GM21737 (cell line): ENCODE measurements around the gene PDCD2L.
"Not testable (repeated sequence)": the region's sequence is repeated elsewhere in the genome, so short reads cannot be mapped to it uniquely, and the experiment has no call there.

Experiments used
- ATAC-seq: cut with Tn5 transposase; IDR thresholded peaks from one replicate; pipeline ENCODE4 v1.9.1; 2021; ENCODE audit warnings: mild to moderate bottlenecking, moderate library complexity; ENCODE audit not compliant: unreplicated experiment

Gene PDCD2L, protein sequence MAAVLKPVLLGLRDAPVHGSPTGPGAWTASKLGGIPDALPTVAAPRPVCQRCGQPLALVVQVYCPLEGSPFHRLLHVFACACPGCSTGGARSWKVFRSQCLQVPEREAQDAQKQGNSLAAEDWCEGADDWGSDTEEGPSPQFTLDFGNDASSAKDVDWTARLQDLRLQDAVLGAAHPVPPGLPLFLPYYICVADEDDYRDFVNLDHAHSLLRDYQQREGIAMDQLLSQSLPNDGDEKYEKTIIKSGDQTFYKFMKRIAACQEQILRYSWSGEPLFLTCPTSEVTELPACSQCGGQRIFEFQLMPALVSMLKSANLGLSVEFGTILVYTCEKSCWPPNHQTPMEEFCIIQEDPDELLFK

DNA sequence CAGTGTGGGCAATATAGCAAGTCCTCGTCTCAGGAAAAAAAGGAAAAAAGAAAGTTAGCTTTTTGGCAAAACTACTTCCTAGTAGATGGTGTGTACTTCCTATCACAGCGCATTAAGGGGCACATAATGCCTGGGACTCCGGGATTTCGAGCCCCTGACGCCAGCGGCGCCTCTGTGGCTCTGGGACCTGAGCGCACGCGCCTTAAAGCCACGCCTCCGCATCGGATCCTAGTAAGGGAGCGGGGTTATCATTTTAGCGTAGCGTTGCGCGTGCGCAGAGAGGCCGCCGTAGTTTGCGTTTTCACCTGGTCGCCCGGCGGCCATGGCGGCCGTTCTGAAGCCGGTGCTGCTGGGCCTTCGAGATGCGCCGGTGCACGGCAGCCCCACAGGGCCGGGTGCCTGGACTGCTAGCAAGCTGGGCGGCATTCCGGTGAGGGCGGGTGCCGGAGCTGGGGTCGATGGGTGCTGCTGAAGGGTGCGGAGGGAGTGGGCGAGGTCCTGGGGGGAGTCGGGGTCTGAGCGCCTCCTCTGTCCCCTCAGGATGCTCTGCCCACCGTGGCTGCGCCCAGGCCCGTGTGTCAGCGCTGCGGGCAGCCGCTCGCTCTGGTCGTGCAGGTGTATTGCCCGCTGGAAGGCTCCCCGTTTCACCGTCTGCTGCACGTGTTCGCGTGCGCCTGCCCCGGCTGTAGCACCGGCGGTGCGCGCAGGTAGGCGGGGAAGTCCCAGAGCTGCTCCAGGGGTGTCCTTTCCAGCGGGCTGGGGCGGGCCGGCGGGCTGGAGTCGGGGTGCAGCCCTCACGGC, at the start of gene PDCD2L:
Gene PDCD2L, plus strand, starts transcription at position 291 of the 801 bp plus-strand sequence. Its CDS starts 32 bp downstream, at position 323.
- peak; percentile 75 for ATAC-seq

DNA sequence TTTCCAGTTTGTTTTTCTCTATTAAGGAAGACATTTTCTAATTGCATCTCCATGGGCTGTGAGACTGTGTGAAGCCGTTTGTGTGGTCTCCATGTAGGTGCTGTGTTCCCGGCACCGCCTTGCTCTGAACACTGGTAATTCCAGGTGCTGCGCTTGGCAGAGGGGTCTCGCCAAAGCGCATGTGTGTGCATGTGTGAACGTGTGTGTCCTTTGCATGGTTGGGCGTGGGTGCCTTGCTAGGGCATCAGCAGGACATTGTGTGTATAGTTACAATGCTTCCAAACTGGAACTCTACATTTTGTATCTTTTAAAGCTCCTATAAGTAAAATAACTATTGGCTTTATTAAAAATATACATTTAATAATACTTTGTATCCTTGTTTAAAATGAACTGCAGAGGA, 49.0 kb upstream of the PDCD2L start:
- no peak for ATAC-seq

GRCh38 chr19:34356875-34357274, 47.3 kb upstream of the PDCD2L start:
- no peak for ATAC-seq

GRCh38 chr19:34357431-34357830, 46.8 kb upstream of the PDCD2L start:
- no peak for ATAC-seq

- ATAC-seq: peak; percentile 87
Observed at GRCh38 chr19:34359140-34359953, 44.9 kb upstream of the PDCD2L start.

DNA sequence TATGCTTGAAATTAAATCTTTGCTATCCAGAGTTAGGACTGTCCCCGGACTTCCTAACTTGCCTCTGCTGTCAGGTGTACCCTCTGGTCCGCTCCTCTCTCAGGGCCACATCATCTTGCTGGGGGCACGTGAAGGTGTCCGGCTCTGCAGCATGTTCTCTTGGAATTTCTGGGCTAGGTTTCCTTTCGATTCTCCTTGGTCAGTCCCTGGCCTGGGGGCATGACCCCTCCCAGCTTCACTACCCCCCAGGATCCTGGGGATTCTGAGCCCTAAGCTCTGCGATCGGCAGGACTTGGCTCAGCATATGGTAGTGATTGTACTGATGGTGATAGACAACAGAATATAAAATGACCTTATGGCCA, 44.3 kb upstream of the PDCD2L start:
- no peak for ATAC-seq

DNA sequence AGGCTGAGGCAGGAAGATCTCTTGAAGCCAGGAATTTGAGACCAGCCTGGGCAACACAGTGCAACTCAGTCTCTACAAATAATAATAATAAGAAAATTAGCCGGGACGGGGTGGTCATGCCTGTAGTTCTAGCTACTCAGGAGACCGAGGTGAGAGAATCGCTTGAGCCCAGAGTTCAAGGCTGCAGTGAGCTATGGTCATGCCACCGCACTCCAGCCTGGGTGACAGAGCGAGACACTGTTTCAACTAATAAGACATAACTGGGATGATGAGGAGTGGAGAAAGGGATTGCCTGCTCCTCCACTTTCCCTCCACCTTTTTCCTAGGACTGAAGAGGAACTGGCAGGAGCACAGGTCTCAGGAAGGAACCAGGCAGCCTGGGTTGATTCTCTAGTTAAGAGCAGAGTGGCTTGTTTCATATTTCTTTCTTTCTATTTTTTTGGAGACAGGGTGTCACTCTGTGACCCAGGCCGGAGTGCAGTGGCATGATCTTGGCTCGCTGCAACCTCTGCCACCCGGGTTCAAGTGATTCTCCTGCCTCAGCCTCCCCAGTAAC, 43.8 kb upstream of the PDCD2L start:
- no peak for ATAC-seq

GRCh38 chr19:34362679-34363069, 41.5 kb upstream of the PDCD2L start:
- no peak for ATAC-seq

- ATAC-seq: no peak
Observed at GRCh38 chr19:34363094-34363493, 41.1 kb upstream of the PDCD2L start.

GRCh38 chr19:34363930-34364329, 40.3 kb upstream of the PDCD2L start:
- ATAC-seq: no peak

- no peak for ATAC-seq
Observed at GRCh38 chr19:34364462-34364829, 39.8 kb upstream of the PDCD2L start.

DNA sequence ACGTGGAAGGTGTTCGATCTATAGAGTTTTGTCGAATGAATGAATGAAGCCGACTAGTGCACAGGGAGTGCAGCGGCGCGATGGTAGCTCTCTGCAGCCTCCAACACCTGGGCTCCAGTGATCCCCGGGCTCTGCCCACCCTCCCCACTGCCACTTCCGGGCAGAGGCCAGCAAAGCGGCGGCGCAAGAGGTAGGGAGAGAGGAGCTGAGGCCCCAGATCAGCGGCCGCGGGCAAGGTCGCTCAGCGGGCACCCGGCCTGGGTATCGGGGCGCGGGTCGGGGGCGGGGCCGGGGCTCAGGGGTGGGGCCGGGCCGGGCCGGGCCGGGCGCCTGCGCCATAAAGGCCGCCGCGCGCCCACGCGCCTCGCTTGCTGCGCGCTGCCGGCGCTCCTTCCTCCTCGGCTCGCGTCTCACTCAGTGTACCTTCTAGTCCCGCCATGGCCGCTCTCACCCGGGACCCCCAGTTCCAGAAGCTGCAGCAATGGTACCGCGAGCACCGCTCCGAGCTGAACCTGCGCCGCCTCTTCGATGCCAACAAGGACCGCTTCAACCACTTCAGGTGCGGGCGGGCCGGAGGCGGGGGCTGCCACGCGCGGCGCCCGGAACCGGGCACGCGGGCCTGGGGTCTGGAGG, 39.3 kb upstream of the PDCD2L start, which contains the start of gene GPI:
Gene GPI, plus strand, starts transcription at position 367 of the 633 bp plus-strand sequence. Its CDS starts 71 bp downstream, at position 438.
- peak; percentile 63 for ATAC-seq

DNA sequence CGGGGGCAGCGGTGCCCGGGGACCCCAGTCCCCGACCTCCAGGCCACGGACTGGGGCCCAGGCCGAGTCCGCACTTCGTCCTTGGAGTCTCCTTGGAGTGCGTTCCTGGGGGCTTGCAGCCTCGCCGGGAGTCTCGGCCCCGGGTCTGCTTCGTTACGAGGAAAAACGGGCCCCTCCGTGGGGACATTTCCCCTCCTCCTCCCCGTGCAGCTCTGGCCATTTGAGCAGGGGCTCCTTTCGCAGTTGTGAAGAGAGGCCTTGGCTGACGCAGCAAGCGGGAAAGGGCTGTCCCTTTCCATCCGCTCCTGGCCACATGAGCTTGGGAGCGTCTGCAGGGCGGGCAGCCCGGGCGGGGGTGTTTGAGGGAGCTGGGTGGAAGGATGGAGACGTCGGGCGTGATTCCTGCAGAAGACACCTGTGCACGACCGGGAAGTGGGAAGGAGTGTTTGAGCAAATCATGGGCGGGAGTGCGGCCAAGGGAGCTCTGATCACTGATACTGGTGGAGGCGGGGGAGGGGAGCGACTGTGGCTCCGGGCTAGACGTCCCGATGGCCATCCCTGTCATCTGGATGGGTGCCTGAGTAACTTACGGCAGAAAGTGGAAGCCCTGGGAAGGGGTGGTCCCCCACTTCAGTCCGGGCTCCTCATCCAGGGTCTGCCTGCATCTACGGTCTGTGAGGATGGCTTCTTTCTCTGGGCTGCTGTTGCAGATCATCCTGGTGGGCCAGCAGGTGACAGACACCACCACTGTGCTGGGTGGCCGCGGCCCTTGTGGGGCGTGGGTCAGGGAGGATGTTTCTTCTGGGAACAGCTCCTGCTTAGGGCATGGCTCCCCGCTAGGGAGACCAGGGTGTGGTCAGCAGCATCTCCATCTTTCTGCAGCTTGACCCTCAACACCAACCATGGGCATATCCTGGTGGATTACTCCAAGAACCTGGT, 38.5 kb upstream of the PDCD2L start:
- no peak for ATAC-seq

DNA sequence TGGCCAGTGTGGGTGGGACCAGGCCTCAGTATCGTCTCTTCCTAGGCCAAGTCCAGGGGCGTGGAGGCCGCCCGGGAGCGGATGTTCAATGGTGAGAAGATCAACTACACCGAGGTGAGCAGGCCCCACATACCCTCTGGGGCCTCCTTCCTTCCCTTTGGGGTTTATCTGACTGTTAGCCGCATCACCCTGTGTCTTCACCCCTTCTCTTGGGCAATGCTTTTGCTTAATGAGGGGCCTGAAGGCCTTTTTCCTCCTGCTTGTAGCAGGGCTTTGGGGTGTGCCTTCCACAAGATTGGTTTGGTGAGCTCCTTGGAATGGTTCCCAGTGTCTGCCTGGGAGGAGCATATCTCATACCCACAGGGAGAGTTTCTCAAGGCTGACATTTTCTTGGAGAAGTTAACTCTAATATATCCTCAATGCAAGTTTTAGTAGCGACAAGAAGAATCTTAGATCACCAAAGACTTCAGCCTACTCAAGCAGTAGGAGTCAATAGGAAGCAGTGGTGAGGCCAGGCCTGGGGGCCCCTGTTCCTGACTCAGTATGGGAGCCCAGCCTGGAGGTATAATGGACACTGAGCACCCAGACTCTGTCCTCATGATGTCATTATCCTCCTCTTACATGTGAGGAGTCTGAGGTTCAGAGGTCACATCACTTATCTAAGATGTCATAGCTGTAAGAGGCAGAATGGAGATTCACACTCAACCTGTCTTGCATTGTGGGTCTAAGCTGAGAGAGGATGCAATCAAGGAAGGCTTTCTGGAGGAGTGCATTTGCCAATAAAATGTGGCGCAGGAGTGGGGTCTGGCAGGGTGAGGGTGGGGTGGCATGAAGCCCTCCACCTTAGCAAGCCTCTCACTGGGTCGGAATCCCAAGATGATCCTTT, 37.2 kb upstream of the PDCD2L start:
- ATAC-seq: no peak

DNA sequence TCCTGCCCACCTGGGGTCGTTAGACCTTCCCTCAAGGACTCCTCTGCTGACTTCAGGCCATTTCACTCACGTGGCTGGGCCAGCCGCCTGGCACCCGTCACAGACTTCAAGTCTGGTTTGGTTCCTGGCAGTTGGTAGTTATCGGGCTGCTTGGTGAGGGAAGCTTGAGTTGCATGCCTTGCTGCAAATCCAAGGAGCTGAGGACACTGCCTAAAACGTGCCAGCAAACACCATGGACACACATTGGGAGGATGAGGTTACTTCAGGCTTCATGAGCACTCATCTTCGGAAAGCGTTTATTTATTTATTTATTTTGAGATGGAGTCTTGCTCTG, 36.6 kb upstream of the PDCD2L start:
- no peak for ATAC-seq

GRCh38 chr19:34368338-34368737, 35.9 kb upstream of the PDCD2L start:
- ATAC-seq: no peak

DNA sequence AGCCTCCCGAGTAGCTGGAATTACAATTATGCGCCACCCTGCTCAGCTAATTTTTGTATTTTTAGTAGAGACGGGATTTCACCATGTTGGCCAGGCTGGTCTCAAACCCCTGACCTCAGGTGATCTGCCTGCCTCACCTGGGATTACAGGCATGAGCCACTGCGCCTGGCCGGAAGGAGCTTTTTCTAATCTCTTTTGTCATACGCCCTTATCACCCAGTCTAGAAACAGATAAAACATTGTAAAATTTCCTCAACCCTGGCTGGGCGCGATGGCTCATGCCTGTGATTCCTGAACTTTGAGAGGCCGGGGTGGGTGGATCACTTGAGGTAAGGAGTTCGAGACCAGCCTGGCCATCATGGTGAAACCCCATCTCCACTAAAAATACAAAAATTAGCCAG, 35.0 kb upstream of the PDCD2L start:
- ATAC-seq: not testable (repeated sequence)

DNA sequence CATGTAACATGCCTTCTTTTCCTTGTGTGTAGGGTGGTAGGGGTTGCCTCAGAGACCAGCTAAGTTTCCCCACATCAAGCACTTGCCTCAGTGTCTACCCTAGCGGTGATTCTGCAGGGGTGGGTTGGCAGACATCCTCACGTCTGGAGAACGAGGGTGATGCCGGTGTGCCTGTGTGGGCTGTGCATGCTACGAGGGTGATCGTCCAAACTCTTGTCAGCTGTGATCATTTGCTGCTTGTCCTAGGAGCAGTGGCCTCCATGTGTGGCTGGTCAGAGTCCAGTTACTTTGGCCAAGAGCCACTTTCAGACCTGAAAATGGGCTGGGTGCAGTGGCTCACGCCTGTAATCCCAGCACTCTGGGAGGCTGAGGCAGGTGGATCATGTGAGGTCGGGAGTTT, 34.1 kb upstream of the PDCD2L start:
- ATAC-seq: no peak

DNA sequence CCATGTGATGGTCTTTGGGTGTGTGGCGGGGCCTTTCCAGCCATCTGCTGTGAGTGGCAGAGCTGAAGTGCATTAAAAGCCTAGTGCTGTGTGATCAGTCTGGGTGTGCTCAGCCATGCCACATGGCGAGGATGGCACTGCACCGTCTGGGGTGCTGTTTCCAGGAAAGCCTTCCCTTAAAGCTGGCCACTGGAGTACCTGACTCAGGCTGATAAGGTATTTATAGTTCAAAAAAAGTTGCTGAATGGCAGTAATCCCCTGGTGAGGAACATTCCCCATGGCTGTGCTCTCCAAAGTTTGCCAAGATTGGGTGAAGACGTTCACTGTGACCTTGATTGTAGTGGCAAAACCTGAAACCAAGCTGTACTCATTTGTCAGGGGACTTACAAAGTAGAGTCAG, 33.2 kb upstream of the PDCD2L start:
- no peak for ATAC-seq
